Gastroesophageal sphincter (tissue), 3 donors: ENCODE measurements around the gene MFSD11.

Source experiments
- CTCF ChIP-seq, 4 experiments: fragments of 200-600 bp in 2 of 4; fragments of 450-650 bp in 2 of 4; sonication (generic) in 1 of 4; IDR thresholded peaks; one replicate each; pipeline ENCODE4 v1.5.1; 2017 to 2019; ENCODE audit warnings: antibody characterized with exemption in 4 of 4, mild to moderate bottlenecking in 2 of 4, moderate library complexity in 2 of 4
- EP300 ChIP-seq: sonication (generic); formaldehyde crosslinking; IDR thresholded peaks from one replicate; pipeline ENCODE4 v1.6.1; 2017; ENCODE audit warnings: antibody characterized with exemption, mild to moderate bottlenecking
- POLR2A ChIP-seq, 2 donors: fragments of 450-650 bp; IDR thresholded peaks; one replicate each; pipeline ENCODE4 v1.6.1; 2017; ENCODE audit warnings: antibody characterized with exemption in 2 of 2, mild to moderate bottlenecking in 2 of 2, moderate library complexity in 1 of 2

DNA sequence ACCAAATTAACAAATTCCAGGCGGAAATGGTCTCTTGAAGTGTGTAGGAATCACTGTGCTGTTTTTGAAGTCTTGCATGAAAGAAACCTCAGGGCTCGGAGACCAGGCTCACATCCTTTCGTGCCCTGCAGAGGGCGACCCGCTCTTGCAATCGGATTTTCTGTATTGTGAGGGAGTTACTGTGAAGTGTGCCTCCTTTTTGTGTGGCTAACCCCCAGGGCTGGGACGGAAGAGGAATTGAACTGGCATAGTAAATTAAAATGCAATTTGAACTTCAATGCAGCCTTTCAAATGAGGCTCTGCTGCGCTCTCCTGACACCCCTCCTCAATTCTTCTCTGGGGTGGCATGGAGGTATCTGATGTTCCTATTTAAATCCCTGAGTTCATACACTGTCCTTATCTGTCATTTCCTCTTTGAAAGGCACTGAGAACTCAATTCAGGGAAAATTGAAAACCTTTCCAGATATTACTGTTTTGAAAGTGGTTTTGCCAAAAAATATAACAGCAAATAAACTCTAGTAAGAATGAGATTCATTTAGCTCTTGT is 78.7 kb downstream of the MFSD11 start:
- no peak for TF ChIP-seq EP300
- peak in 1 of 4 experiments; percentile 31 for TF ChIP-seq CTCF (IDR thresholded peaks at IDR 0.05)
- no peak for TF ChIP-seq POLR2A (IDR thresholded peaks at IDR 0.05)
